Esophagus squamous epithelium (tissue), 4 donors: Measurements from ENCODE around the gene RBL1.

ENCODE experiments used
- POLR2A ChIP-seq, 4 donors: fragments of 450-650 bp; IDR thresholded peaks; one replicate each; pipeline ENCODE4 v1.6.1; 2017; ENCODE audit warnings: antibody characterized with exemption in 4 of 4, mild to moderate bottlenecking in 4 of 4, moderate library complexity in 3 of 4
- TF ChIP-seq, protein P1 (sequence below), 6 experiments: fragments of 450-650 bp in 4 of 6; fragments of 200-600 bp in 2 of 6; sonication (generic) in 2 of 6; IDR thresholded peaks; one replicate each; pipeline ENCODE4 v1.5.1; 2016 to 2019; ENCODE audit warnings: antibody characterized with exemption in 6 of 6, mild to moderate bottlenecking in 4 of 6, moderate library complexity in 4 of 6

- no peak for TF ChIP-seq POLR2A (IDR thresholded peaks at IDR 0.05)
- TF ChIP-seq, protein P1, sequence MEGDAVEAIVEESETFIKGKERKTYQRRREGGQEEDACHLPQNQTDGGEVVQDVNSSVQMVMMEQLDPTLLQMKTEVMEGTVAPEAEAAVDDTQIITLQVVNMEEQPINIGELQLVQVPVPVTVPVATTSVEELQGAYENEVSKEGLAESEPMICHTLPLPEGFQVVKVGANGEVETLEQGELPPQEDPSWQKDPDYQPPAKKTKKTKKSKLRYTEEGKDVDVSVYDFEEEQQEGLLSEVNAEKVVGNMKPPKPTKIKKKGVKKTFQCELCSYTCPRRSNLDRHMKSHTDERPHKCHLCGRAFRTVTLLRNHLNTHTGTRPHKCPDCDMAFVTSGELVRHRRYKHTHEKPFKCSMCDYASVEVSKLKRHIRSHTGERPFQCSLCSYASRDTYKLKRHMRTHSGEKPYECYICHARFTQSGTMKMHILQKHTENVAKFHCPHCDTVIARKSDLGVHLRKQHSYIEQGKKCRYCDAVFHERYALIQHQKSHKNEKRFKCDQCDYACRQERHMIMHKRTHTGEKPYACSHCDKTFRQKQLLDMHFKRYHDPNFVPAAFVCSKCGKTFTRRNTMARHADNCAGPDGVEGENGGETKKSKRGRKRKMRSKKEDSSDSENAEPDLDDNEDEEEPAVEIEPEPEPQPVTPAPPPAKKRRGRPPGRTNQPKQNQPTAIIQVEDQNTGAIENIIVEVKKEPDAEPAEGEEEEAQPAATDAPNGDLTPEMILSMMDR (IDR thresholded peaks at IDR 0.05) = no peak
These were observed 97.1 kb downstream of the RBL1 start for GRCh38 chr20:36998652-36999051.
